GM21576 (cell line): ENCODE results near the gene MMD.
A peak's percentile ranks its signal among the peaks of the same experiment; 100 is the strongest.

Experiments
- ATAC-seq: cut with Tn5 transposase; IDR thresholded peaks from one replicate; pipeline ENCODE4 v1.9.1; 2021; ENCODE audit warnings: mild to moderate bottlenecking, moderate library complexity; ENCODE audit not compliant: unreplicated experiment

The MMD gene

DNA sequence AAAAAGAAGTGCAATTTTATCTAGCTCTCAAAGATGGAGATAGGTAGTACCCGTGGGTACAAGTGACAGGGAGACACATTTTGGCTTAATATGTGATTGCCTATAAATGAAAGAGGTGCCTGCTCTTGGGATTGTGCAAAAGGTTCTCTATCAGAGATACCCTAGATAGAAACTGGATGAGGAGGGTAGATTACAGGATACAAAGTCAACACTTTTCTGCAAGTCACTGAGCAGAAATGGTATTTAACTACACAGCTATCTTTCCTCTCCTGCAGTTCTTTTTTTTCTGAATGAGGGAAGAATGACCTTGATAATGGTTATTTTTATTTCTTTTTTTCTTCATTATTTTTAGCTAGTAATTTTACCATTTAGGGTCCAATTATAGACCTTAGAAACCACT, 67.6 kb downstream of the MMD start:
- ATAC-seq, result no peak

DNA sequence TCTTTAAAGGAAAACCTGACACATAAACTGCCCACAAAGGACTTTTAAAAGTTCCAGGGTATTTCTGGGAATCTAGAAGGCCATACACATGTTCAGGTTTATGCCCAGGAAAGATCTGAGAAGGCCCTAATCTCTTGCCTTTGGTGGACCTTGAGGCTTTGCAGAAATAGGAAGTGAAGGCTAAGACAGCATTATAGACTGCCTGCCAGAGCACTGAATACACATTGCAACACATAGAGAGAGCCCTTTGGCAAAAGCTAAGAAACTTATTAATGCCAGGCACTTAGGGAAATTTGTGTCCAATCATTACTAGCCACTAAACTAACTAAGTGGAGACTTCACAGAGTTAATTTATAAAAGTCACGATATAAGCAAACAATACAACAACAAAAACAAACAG, 70.4 kb downstream of the MMD start:
- no peak for ATAC-seq

DNA sequence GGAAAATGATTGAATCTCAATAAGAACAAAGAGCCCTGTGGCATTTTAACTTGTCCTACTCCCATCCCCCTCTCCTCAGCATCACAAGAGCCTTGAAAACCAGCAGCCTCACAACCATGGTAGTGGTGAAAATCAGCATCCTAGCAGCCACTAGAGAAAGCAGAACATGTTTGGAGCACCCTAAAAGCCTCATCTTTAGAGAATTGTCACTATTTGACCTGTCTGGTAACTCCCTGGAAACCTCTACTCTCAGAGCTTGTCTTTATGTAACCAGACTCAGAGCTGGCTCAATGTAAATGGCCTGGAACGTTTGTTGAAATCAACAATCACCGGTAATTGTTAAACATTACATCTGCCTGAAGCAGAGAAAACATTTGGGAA, 70.8 kb downstream of the MMD start:
- ATAC-seq, result no peak

DNA sequence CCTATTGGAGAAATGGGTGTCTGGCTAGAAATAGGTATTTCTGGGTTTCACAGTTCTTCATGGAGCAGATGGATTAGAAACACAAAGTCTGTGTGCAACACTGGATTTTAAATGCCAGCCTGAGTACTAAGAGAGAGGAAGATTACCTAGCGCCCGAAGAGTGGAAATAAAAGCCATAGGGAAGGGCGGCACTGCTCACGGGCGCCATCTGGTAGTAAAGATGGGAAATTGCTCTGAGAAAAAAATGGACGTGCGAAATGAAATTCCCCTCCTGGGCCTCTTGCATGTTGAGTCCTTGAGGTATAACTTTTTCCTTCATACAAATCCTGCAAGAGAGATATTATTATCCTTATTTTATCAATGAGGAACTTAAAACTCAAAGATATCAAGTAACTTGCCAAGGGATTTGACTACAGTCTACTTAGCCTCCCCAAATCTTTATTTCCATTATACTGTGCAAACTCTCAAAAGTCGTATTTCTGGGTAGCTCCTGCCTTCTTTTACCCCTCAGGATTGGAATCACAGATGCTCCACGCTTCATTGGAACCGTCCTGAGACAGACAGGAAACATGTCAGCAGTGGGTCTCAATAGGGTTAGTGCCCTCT, 72.8 kb downstream of the MMD start:
- ATAC-seq, result peak; percentile 60

DNA sequence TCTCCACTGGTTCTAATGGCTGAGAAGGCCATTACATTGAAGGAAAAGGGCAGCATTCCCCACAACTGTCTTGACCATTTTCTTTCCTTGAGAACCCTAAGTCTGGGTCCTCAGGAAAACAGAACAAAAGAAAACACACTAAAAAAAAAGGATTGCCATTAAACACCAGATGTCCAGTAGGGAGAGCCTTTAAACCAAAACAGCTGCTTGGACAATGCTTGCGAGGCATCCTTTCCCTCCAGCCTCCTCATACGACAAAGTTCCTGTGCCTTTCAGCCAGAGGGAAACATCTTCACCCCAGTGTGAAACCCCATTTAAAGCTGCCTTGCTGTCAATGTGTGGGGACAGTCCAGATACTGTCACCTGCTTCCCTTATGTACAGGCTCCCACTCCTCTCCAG, 74.3 kb downstream of the MMD start:
- ATAC-seq, result no peak

DNA sequence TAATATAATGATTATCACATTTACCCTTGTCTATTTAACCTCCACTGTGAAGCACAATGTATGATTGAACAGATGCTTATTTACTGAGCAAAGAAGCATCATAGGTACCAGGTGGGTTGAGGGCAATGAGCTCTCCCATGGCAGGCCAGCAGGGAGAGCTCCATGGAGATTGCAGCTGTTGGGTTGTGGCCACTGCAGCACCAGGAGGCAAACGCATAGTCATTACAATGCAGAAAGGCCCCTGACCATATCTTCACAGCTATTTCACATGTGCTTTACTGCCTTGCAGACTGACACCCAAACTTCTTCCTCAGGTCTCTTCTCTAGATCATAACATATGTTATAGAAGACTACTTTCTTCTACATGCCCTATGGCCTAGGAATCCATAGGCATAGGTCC, 75.0 kb downstream of the MMD start:
- ATAC-seq, result no peak

DNA sequence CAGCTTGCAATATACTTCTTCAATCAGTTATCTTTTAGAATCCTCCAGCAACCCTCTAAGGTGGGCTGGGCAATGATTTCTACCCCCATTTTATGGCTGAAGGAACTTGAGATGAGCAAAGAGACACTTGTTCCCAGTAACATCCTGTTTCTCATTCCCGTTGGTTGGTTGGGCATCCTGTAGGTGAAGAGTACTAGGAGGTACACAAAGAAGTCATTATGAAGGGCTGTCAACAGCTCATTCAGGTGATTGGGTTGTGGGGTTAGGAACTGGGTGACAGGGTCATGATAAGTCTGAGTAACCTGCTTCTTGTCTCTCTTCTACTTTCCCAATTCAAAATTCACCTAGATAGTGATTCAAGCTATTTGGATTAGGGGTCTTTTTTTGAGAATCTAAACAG, 76.5 kb downstream of the MMD start:
- ATAC-seq, result no peak

DNA sequence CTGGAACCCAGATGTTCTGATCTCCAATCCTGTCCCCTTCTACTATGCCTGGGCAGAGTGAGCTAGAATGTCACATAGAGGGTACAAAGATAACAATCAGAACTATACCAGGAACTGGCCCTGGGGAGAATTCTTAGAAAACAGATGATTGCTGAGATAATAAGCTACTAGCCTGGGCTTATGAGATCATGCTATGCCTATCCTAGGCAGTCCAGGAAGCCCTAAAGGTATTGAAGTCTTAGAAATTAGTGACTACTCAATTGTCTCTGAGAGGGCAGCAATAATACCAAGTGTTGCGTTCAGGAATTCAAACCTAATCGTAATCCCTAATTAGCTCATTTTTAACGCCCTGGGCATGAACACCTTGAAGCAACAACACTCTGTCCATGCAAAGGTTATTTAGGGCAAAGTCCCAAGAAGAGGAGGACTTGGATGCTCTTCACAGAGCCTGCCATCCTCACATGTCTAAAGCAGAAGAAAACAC, 77.1 kb downstream of the MMD start:
- no peak for ATAC-seq

DNA sequence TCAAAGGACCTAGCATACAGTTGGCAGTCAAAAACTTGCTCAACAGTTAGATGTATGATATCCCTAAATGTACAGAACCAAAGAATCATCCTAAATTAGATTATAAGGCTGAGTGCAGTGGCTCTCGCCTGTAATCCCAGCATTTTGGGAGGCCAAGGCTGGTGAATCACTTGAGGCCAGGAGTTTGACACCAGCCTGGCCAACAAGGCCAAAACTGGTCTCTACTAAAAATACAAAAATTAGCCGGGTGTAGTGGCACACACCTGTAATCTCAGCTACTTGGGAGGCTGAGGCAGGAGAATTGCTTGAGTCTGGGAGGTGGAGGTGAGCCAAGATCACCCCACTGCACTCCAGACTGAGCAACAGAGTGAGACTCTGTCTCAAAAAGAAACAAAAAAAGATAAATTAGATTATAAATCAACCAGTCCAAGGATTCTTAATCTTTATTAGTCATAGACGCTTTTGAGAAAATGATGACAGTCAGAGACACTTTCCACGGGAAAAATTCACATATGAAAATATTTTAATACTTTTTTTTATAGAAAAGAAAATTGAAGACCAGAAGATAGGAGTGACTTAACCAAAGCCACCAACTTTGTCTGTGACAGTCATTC, 77.6 kb downstream of the MMD start:
- no peak for ATAC-seq

DNA sequence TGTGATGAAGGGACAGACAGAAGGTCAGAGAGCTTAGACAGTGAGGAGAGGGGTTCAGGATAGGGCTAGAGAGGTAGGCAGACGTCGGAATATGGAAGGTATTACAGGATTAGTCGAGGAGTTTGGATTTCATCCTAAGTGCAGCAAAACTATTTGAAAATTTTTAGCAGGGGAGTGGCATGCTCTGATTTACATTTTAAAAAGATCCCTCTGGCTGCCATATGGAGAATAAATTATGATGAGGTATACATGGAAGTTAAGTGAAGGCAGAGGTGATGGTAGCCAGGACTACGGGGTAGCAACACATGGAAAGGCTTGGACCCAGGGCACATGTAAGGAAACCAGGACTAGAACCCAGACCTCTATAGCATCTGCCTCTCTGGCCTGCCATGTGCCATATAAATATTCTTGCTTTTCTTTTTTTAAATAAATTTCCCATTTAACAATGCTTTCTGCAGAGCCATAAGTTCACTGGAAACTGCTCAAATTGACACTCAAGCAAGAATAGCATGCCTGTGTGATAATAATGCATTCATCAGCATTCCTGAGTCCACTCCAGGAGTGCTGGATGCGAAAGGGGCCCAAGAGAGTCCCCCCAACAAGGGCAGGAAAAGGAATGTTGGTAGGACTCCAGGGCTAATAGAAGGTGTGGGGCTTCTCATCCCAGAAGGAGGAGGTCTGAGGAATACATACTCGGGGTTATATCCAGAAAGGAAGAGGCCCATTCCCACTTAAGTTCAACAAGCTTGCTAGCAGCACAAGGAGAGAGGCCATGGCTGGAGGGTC, 78.6 kb downstream of the MMD start:
- no peak for ATAC-seq
